Right kidney (tissue), 9 donors: ENCODE results near the gene OR5A2.
"Not testable (repeated sequence)": the region's sequence is repeated elsewhere in the genome, so short reads cannot be mapped to it uniquely, and the experiment has no call there.

Source experiments
- DNase-seq: peaks from one replicate; pipeline ENCODE4 v3.0.0-alpha.2; 2016
- long read RNA-seq, 8 donors: transcript quantifications; one replicate each; lab custom pipeline, GENCODE V29; 2026

OR5A2 gene, protein sequence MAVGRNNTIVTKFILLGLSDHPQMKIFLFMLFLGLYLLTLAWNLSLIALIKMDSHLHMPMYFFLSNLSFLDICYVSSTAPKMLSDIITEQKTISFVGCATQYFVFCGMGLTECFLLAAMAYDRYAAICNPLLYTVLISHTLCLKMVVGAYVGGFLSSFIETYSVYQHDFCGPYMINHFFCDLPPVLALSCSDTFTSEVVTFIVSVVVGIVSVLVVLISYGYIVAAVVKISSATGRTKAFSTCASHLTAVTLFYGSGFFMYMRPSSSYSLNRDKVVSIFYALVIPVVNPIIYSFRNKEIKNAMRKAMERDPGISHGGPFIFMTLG
- long read RNA-seq, donor 1 = 0 reads
- long read RNA-seq, donor 2 = 0 reads
- long read RNA-seq, donor 3 = 0 reads
- long read RNA-seq, donor 4 = 0 reads
- long read RNA-seq, donor 5 = 0 reads
- long read RNA-seq, donor 6 = 0 reads
- long read RNA-seq, donor 7 = 0 reads
- long read RNA-seq, donor 8 = 0 reads

DNA sequence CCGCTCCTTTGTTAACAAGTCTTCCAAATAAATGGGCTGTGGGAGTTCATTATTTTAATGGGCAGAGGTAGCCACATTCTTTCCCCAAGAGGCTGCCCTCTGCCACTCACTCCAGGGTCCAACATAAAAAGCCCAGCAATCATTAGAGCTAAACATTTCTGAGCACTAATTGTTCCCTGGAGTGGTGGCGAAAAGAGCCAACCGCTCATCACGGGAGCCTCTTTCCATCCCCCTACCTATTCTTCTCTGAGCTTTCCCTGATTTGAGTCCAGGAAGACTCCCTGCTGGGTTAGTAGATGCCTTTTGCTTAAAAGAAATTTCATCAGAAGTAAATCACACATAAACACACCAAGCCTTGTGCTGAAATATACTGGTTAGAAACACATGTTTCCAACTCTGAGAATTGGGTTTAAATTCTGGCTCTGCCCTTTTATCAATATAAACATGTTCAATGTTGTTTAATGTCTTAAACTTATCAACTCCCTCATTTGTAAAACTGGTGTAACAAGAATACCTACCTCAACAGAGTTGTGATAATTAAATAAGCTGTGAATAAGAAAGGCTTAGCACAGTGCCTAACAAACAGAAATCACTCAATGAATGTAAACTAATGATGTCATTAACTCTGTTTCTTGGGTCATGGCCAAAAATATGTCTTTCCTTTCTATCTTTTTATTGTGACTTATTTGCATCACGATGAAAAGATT lies at the start of gene OR5A2:
OR5A2 (minus strand) TSS at position 53 of the 707 bp plus-strand sequence. CDS start 3,460 bp downstream, outside the sequence.
- no peak for DNase-seq

DNA sequence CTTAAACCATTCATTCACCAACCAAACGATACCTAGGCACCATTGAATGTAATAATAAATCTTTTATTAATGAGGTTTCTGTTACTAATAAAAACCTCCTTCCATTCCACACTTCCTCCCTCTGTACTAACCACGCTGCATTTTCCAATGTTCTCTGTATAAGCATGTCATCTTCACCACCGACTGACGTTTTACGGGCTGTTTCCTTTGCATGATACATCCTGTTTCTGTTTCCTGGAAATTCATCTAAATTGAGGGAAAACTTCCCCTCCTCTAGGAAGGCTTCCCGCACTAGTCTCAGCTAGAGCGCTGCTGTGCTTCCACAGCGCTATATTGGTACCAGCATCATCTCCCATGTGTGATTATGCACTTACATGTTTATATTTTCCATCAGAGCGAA lies 49.0 kb upstream of the OR5A2 start:
- no peak for DNase-seq

DNA sequence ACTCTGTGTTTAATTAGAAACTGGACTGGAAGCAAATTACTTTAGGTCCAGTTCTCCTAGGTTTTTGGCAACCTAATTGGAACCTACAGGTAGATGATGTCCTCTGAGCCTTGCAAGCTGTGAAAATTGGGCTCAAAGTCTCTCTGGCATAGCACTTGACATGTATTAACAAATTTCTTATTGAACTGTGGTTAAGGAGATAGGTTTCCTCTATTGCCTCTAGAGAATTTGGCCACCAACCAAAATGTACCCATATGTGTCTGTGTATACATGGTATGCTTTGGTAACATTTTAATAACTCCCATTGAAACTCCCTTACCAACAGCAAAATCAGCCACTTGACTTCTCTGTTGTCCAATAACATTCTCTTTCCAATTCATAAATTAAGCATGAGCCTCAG lies 46.8 kb upstream of the OR5A2 start, which contains the start of gene OR4D10:
OR4D10 (plus strand) TSS at position 301 of the 400 bp plus-strand sequence. CDS start 4,115 bp downstream, outside the sequence.
- DNase-seq = no peak

DNA sequence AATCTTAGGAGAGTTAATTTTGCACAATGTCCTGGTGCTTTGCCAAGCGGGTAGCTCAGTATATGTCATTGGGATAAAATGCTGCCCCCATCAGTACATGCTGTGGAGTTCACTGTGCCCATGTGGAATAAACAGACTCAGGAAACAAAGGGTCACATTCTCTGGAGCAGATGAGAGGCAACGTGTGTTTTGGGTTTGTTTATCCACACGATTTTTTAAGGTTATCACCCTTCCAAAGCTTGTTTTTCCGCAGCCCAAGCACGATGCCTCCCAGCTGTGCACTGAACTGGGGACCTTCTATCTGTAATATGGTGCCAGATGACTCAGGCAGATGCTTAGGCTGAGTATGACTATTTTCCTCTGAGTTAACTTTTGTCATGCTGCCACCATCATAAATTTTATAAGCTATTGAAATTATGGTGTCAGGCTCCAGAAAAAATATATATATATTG lies 37.0 kb upstream of the OR5A2 start:
- DNase-seq = peak; percentile 9

DNA sequence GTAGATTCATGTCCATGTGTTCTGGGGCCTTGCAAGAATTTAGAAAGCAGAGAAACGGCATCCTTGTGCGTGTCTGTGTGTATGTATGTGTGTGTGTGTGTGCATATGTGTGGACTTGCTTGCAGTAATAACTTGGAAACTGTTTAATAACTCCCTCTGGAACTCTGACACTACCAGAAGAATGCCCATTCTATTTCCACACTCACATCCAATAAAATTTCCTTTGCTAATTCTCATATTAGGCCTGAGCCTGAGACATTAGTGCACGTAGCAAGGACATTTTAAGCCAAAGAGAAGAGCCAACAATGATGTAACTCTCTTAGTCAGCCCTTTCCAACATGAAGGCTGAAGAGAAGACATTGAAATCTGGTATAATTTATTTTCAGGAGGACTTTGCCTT lies 33.7 kb upstream of the OR5A2 start:
- DNase-seq = no peak

DNA sequence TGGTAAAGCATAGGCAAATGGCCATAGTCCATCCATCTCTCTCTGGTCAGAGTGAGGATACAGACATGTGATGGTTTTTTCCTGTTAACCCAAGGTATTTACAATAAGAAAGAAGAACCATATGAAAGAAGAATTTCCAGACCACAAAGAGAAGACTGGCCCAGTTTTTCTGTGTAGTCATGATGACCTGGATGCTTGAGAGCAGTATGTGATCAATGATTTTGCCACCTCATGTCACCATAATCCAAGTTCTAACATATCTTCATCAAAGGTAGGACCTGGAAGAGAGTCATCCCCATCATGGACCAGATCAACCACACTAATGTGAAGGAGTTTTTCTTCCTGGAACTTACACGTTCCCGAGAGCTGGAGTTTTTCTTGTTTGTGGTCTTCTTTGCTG lies 30.4 kb upstream of the OR5A2 start, which contains the start of gene OR4D6:
OR4D6 (plus strand) TSS at position 301 of the 400 bp plus-strand sequence; CDS start at position 301, 0 bp downstream.
- DNase-seq = no peak

DNA sequence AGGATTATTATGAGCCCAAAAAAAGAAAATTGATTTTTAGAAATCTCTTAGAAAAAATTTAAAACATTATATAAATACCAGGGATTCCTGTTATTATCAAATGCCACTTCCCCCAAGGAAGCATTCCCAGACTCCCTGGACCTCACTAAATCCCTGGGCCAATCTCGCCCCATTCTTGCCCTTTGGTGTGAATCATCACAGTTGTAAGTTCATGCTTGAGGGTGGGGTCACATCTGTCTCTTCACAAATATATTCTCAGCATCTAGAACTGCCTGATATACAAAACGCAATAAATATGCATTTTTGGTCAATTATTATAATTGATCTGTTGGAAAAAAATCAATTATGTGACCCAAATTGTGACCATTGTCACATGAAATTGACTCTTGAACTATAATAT lies 22.3 kb upstream of the OR5A2 start:
- DNase-seq = no peak

DNA sequence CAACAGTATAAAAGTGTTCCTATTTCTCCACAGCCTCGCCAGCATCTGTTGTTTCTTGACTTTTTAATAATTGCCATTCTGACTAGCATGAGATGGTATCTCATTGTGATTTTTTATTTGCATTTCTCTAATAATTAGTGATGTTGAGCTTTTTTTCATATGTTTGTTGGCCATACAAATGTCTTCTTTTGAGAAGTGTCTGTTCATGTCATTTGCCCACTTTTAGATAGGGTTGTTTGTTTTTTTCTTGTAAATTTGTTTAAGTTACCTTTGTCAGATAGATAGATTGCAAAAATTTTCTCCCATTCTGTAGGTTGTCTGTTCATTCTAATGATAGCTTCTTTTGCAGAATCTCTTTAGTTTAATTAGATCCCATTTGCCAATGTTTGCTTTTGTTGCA lies 19.4 kb upstream of the OR5A2 start:
- DNase-seq = not testable (repeated sequence)

DNA sequence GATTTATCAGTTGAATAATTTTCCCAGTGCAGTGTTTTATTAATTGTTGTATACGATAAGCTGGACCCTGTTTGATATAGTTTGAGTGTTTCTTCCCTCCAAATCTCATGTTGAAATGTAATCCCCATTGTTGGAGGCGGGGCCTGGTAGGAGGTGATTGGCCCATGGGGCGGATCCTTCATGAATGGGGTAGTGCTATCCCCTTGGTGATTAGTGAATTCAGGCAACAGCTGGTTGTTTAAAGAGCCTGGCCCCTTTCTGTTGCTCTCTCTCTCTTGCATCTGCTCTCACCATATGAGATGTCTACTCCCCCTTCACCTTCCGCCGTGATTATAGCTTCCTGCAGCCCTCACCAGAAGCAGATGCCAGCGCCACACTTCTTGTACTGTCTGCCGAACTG lies 11.6 kb upstream of the OR5A2 start:
- DNase-seq = no peak

DNA sequence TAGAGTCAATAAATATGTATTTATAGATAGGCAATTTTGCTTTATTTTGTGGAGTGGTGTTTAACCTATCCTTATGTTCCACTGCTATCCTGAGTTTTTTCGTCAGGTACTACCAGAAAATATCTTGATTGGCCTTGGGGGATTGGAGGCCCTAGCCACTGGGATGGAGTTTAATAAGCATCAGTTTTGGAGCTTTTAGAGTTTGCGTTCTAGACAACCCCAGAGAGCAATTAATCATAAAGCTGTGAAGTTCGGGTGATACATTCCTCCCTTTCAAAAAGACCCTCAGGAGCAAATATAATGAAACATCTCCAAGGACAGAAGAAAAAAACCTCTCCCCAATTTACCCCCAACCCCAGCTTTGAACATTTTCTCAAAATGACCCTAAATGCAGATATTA lies 10.0 kb upstream of the OR5A2 start, which contains the start of gene OR5A1:
OR5A1 (plus strand) TSS at position 301 of the 400 bp plus-strand sequence. CDS start 6,700 bp downstream, outside the sequence.
- DNase-seq = no peak

DNA sequence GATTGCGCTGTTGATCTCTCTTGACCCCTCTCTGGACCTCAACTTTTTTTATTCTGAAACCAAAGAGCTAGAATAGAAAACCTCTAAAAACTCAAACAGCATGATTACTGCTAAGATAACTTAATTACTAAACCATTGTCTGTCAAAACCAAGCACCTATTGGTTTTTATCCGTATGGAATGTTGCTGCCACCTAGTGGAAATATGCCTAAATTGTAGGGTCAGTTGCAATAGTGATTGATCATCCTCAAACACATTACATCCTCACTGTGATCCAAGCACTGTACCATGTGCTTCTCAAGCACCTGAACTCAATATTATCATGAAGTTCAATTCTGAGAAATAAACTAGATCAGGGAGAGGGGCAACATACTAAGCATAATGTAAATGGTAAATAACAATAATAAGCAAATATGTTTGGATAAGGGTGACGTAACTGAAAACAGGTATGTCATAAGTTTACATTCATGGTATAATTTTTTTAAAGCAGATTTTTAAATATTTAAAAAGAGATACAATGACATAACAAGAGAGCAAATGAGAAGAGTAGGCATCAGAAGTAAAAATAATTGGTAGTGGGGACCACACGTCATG lies 3.8 kb upstream of the OR5A2 start:
- DNase-seq = no peak

DNA sequence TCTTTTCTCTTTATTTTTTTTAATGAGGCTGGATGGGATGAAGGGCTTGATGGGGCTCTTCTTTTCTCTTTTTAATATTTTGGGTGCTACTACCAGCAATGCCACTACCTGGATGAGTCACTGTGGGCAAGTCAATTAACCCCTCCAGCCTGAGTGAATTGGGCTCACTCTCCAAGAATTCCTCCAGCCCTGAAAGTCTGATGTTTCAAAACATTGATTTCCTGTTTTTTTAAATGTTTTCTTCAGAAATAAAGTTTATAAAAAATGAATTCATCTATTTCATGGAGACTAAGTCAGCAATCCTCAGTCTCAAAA lies 812 bp upstream of the OR5A2 start:
- DNase-seq = no peak

DNA sequence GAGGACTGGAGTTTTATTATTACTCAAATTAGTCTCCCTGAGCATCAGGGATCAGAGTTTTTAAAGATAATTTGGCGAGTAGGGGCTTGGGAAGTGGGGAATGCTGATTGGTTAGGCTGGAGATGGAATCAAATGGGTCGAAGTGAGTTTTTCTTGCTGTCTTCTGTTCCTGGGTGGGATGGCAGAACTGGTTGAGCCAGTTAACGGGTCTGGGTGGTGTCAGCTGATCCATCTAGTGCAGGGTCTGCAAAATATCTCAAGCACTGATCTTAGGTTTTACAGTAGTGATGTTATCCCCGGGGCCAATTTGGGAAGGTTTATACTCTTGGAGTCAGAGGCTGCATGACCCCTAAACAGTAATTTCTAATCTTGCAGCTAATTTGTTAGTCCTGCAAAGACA lies 1.1 kb downstream of the OR5A2 start:
- DNase-seq = no peak

DNA sequence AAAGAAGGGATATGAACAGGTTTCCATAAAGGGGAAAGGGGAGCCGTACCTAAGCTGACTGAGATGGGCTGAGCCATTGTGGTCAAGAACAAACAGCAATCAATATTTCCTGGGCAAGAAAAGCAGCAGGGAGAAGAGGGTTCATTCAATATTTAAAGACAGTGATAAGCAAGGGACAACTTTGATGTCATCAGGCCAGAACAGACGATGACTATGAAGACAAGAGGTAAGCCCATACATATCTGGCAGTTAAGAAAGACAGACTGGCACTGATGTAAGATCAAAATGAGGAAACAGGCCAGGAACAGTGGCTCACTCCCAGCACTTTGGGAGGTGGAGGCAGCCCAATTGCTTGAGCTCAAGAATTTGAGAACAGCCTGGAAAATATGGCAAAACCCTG lies 2.4 kb downstream of the OR5A2 start:
- no peak for DNase-seq

DNA sequence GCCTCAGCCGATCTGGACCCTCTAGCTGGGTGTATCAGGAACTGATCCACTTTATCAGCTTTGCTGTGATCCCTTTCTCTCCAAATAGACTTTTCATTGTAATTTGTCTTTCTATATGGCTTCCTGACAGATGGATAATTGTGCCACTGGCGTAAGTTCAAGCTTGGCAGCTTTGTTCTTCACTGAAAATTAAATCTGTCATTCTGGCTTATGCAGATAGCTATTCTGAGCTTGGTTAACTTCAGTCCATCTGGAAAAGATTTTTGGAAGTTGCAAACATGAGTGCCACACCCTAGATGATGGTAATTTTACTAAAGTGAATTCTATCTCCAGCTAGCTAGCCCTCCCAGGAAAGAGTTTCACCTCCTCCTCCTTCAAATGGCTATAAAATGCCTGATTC lies 8.1 kb downstream of the OR5A2 start:
- DNase-seq = no peak

DNA sequence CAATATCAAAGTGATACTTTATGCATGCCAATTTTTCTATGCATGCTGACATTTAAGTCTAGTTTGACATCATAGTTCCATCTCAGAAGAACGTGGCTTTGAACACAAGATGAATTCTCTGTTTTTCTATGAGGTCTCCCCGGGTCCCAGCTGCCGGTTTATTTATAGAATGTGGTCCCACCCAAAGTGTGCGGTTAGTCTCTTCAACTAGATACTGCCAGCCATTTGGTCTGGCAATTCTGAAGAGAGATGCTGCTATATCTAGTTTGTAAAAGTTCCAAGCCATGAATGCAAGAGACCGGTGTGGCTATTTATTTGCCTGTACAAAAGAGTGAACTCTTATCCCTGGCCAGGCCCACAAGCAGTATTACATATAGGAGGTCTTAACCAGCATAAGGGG lies 9.2 kb downstream of the OR5A2 start:
- DNase-seq = no peak

DNA sequence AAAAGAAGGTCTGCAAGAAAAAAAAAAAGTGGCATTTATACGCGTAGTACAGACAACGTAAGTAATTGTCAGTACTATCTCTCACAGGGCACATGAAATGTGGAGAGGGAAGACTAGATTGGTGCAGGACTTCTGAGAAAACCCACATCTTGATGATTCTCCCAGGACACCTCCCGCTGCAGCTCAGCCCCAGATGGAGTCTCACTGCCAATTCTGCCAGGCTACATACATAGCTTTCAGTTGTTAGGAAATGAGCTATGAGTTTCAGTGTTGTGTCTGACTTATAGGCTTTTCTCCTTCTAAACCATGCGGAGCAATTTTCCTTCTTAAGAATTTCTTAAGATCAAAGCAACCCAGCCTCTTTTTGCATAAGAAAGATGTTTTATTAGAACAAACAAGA lies 9.6 kb downstream of the OR5A2 start:
- DNase-seq = no peak

DNA sequence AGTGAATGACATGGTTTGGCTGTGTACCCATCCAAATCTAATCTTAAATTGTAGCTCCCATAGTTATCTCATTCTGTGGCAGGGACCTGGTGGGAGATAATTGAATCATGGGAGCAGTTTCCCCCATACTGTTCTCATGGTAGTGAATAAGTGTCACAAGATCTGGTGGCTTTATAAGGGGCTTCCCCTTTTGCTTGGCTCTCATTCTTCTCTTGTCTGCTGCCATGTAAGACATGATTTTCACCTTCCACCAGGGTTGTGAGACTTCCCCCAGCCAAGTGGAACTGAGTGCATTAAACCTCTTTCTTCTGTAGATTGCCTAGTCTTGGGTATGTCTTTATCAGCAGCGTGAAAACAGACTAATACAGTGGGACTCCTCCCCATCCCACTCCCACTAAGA lies 11.1 kb downstream of the OR5A2 start:
- no peak for DNase-seq

DNA sequence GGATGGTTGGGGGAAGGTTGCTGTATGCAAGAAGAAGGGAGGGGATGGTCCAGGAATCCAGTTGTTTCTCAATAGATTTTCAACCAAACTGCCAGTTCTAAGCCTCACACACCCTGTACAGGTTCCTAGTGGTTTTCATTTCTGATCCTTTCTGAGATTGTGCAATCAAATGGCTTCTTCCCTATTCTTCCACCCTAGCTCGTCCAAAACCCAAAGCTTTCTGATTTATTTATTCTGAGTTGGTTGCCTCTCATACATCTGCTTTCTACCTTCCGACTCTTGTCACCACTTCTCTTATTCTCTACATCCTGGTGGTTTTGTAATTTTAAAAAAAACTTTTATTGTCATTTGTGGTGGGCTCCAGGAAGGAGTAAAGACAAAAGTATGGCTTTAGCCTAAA lies 12.6 kb downstream of the OR5A2 start:
- DNase-seq = no peak

DNA sequence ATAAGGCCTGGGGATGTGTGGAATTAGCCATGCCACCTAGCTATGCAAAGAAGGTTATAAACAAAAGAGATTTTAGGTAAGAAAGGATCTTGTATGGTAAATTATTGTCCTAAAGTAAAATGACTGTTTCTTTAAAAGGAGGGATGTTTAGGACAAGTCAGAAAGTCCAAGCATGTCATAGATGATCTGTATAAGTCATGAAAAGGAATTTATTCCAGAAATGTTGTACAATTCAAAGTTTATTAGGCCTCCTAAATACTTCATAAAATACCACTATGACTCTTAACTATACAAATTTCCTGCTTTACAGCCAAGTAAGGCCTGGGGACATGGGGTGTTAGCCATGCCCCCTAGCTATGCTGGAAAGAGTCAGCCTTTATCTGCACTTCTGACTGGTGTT lies 22.7 kb downstream of the OR5A2 start:
- DNase-seq = no peak

DNA sequence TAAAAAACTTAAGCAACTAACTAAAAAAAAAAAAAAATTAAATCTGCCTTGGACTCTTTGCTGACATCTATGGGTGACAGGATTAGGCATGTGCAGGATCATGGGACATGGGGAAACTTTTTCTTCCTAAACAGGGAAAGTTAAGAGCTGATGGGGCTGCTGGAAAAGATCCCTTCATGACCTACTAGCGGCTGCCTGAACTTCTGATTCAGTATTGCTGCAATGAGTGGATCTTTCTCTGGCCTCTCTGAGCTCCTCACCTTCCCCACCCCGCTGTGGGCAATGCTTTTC lies 25.0 kb downstream of the OR5A2 start:
- DNase-seq = no peak

DNA sequence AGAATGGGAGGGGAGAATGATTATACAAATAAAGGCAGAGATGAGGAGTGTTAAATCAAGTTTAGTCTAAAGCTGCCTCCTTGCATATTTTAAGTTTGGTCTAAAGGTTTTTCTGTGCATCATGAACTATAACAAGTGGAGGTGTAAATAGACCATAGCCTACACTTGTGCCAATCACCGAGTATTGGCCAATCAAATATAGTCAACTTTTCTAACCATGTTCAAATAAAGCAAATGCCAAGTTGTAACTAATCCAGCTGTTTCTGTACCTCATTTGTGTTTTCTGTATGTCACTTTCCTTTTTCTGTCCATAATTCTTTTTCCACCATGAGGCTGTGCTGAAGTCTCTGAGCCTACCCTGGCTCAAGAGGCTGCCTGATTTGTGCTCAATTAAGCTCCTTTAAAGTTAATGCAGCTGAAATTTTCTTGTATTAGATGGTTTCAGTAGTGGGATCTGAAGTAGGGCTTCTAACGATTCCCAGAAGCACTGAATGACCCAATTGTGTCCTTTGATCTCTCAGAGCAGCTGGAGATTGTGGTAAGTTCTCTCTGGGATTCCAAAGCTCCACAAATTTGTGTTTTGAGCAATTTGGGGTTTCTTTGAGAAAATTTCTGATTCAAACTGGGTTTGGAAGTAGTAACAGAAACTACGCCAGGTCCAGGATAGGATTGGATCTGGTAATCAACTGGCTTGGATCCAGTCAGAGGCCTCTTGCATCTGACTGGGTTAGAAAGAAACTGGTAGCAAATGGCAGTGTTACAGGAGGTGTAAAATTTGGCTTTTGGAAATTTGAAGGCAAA lies 25.6 kb downstream of the OR5A2 start:
- no peak for DNase-seq
